GM21619 (cell line): ENCODE data around the gene PNPLA3.
A peak's percentile ranks its signal among the peaks of the same experiment; 100 is the strongest.

Experiments
- ATAC-seq: cut with Tn5 transposase; IDR thresholded peaks from one replicate; pipeline ENCODE4 v1.9.1; 2021; ENCODE audit not compliant: unreplicated experiment

PNPLA3 gene

DNA sequence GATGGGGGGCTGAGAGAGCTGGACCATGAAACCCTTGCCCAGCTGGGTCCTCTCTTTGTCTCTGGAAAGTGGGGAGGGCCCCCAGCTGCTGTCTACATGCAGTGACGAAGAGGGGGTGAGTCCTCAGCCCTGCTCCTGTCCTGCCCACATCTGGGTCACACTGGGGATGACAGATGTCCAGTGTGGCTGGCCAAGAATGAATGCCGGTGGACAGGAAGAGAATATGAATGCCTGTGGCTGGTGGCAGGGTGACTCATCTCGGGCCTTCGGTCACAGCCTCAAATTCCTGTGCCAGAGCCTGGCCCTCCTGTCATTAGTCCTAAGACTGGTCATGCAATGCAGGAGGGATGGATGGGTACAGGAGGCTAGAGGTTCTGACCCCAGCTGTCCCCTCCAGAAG is 2.2 kb upstream of the PNPLA3 start:
- ATAC-seq = no peak

DNA sequence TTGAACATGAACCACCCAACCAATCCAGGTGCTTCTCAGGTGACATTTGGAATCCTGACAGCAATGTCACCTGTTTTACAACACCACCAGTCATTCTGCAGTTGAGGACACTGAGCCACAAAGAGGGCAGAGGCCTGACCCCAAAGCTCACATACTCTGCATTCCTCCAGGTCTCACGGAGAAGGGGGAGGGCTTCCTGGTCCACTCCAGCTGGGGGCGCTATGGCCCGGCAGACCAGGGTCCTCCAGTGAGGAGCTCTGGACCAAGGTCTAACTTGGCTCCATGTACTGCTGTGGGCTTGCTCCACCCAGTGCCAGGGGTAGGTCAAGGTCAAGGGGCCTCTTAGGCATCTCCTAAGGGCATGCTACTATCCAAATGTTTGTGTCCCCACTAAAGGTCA is 1.5 kb upstream of the PNPLA3 start:
- no peak for ATAC-seq

GRCh38 chr22:43923191-43923590 is 414 bp upstream of the PNPLA3 start:
- no peak for ATAC-seq

GRCh38 chr22:43924877-43925276 is 1.3 kb downstream of the PNPLA3 start:
- ATAC-seq = no peak

DNA sequence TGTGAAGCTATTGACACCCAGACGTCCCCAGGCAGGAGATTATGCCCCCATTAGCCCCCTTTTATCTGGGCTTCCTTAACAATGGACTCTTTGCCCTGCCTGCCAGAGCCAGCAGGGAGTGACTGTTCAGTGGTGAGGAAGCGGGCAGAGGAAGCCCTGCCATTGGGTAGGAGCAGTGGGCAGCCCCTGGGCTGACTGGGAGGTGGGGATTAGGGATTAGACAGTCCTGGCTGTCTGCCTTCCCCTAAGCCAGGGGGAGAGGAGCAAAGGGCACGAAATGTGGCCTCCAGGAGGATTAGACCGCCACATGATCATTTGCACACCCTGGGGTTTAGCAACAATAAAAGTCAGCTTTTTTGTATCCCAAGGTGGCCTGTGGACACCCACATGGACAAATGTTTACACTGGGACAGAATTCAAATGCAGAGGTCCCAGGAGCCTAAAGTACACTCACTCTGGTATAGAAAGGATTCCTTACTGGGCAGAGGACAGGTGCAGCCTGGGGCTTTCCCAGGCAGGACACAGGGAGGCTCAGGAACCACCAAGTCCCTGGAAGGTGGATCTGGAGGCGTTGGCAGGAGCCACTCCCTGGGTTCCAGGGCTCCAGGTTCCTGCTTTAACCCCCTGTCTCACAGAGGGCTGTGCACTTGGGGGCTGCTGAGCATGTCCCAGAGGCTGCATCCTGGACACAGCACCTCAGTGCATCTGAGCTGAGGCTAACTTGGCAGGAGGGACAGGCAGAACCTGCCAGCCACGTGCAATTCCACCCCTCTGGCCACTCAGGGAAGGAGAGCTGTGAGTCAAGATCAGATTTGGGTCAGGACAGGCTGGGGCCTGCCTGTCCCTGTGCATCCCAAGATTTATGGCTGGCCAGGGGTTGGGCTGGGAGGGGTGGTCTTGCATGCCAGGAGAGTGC is 2.1 kb downstream of the PNPLA3 start:
- ATAC-seq = no peak

DNA sequence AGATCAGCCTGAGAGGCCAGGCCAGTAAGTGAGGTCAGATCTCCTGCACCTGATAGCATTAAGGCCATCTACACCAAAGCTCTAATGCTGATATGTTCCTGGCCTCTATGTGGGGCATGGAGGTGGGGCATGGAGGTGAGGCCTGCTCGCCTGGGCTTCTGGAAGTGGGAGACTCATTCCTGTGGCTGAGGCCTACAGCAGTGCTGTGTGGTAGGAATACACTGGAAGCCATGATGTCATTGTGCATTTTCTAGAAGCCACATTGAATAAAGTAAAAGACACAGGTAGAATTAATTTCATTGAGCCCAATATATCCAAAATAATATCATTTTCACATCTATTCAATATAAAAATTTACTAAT is 2.7 kb downstream of the PNPLA3 start:
- ATAC-seq = no peak

- ATAC-seq = no peak
These were observed 4.9 kb downstream of the PNPLA3 start for GRCh38 chr22:43928468-43928867.

- no peak for ATAC-seq
These were observed 5.3 kb downstream of the PNPLA3 start for GRCh38 chr22:43928908-43929307.

GRCh38 chr22:43931771-43932170 is 8.2 kb downstream of the PNPLA3 start:
- no peak for ATAC-seq

GRCh38 chr22:43941449-43941848 is 17.8 kb downstream of the PNPLA3 start:
- ATAC-seq = no peak

DNA sequence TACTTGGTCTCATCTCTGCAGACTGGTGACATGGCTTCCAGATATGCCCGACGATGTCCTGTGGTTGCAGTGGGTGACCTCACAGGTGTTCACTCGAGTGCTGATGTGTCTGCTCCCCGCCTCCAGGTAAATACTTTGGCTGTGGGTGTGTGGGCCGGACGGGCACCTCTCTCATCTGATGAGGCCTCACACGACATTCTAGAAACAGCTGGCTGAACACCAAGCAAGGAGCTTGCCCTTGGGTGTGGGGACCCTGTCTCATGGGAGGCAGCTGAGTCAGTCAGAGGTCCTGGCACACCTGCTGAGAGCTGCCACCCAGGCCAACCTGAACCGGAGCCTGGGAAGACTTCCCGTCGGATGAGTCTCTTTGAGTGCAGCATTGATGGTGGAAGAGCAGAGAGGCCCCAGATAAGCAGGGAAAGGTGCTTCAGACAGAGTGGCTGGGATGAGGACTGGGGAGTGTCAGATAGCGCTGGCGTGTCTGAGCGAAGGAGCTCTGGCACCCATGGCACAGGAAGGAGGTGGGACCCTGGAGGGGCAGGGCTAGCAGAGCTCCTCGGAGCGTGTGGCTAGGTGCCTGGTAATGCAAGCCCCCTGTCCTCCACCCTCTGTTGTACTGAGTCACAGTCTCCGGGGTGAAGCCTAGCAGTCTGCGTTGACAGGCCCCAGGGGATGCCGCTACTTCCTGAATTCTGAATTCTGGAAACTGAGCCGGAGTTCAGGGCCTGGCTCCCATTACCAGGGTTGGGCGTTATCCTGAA is 21.2 kb downstream of the PNPLA3 start:
- no peak for ATAC-seq

DNA sequence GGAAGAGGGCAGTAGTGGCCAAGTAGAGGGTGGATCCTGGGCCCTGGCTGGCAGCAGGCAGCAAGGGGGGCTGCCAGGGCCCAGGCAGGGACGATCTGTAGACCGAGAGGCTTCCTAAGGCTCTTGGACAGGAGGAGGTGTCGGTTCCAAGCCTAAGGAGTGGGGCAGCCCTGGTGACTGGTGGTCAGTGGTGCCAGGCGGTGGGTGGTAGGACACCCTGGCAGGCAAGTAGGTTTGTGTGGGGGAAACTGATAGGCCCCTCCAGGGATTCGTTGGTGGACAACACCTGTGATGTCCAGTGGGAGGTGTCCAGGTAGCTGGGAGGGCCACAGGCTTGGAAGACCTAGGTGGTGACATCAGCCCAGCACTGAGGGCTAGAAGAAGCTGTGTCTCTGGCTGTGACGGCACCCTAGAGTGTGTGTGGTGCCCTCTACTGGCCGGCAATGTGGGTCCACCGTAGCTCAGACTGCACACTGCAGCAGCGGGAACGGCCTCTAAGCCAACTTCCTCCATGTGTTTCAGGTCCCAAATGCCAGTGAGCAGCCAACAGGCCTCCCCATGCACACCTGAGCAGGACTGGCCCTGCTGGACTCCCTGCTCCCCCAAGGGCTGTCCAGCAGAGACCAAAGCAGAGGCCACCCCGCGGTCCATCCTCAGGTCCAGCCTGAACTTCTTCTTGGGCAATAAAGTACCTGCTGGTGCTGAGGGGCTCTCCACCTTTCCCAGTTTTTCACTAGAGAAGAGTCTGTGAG is 22.2 kb downstream of the PNPLA3 start:
- ATAC-seq = no peak

- ATAC-seq = no peak
These were observed 22.7 kb downstream of the PNPLA3 start for GRCh38 chr22:43946384-43946667.

DNA sequence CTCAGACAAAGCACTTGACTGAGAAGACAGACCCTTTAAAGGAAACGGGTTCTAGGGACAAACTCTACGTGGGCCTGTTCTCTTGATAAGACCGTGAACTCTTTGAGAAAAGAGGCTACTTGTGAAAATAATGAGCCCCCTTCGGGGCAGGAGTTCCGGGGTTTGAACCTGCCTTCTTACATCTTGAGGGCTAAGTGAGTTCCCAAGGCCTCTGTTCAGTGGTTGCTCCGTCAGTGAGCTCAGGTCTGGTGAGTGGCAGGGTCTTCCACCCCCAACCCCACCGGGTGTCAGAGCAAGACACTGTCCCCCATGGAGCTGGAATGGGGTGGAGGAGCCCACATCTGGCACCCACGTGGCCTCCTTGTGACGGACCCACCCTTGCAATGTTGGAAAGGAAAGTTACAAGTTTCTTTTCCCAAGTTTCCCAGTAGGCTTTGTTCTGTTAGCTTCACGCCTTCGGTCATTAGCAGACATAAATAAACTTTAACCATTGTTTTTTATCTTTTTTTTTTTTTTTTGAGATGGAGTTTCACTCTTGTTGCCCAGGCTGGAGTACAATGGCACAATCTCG is 25.3 kb downstream of the PNPLA3 start:
- ATAC-seq = no peak

GRCh38 chr22:43951391-43951790 is 27.8 kb downstream of the PNPLA3 start:
- no peak for ATAC-seq

- no peak for ATAC-seq
These were observed 28.4 kb downstream of the PNPLA3 start for GRCh38 chr22:43951966-43952365.

- no peak for ATAC-seq
These were observed 30.6 kb downstream of the PNPLA3 start for GRCh38 chr22:43953988-43954785.

DNA sequence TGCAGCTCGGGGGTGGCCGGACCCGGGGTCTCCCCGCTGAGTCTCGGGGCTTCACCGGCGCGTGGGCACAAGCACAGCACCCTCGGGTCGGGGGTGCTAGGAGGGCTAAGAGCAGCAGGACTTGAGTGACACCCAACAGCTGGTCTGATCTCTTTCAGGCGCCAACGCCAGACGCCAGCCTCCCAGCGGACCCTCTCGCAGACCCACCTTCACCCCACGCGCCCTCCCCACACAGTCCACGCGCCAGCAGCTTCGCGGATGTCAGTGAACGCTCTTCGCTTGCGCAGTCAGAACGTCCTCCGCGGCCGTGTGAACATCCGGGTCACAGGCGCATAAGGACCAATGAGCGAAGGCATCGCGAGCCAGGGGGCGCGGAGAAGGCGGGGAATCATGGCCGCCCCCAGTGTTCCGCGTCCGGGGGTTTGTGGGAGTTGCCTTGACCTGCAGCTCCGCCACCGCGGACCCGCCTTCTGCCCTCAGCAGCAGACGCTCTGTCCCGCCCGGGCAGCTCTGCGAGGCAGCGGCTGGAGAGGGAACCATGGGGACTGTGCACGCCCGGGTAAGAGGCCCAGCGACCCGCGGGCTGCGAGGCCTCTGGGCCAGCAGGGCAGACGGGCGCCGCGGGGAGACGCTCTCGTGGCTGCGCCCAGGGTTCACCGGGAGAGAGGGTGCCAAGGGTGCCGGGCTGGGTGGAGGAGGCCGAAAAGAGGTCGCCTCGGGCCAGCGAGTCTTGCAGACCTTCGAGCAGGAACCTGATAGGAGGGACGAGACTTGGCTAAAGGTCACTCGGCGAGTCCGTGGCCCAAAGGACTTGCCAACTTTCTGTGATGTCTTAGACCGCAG is 31.7 kb downstream of the PNPLA3 start, which contains the start of gene SAMM50:
Gene SAMM50, plus strand, starts transcription at position 403 of the 843 bp plus-strand sequence. Its CDS starts 136 bp downstream, at position 539.
- peak; percentile 88 for ATAC-seq
